ENCODE results near the gene JARID2. TPM values are rescaled to one million over a fixed set of nuclear protein-coding genes. Genes with fewer than 3 reads are reported as not detected.

The JARID2 gene
- total RNA-seq, 1 donor from 2014 or later = 17.9 TPM

DNA sequence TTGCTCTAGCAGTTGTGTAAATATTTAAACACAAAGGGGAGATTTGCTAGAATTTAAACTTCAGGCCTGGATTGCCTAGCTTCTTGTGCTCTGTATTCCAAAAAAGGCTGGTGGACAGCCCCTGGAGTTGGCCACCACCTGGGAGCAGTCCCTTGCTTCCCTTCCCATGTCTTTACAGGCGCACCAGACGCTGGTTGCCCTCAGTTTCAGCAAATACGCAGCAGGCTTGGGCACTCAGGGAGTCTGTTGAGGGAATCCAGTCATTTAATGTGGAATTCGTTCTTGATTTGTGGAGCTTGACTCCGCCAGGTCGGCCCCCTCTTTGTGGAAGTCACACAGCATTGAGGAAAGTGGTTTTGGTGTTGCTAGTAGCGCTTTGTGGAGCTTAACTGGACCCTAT lies 260.2 kb downstream of the JARID2 start:
- intact Hi-C loops (cut with DNase I) = loop anchor here (10.0 kb wide), 1 partner anchor 119 kb away; no protein-coding TSS in a partner anchor
- Histone ChIP-seq H3K27ac (no peak overlapping the region), H3K4me3 (no peak overlapping the region), H3K4me1 (peaks cover 32% of the 10 kb centered on the region), H3K36me3 (peaks cover 0 to 23% of the 10 kb centered on the region in 2 donors), H3K27me3 (no peaks in the 10 kb centered on the region), H3K9me3 (no peaks in the 10 kb centered on the region)
- no peak for TF ChIP-seq POLR2AphosphoS5 (IDR thresholded peaks at IDR 0.05; ENCODE audit: insufficient read depth in 1 of 2, low read depth in 1 of 2)
- TF ChIP-seq, protein P1, sequence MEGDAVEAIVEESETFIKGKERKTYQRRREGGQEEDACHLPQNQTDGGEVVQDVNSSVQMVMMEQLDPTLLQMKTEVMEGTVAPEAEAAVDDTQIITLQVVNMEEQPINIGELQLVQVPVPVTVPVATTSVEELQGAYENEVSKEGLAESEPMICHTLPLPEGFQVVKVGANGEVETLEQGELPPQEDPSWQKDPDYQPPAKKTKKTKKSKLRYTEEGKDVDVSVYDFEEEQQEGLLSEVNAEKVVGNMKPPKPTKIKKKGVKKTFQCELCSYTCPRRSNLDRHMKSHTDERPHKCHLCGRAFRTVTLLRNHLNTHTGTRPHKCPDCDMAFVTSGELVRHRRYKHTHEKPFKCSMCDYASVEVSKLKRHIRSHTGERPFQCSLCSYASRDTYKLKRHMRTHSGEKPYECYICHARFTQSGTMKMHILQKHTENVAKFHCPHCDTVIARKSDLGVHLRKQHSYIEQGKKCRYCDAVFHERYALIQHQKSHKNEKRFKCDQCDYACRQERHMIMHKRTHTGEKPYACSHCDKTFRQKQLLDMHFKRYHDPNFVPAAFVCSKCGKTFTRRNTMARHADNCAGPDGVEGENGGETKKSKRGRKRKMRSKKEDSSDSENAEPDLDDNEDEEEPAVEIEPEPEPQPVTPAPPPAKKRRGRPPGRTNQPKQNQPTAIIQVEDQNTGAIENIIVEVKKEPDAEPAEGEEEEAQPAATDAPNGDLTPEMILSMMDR (IDR thresholded peaks at IDR 0.05) = no peak
- TF ChIP-seq POLR2A (IDR thresholded peaks at IDR 0.05) = no peak
- DNase-seq (ENCODE audit: extremely low spot score in 2 of 2) = no peak

GRCh38 chr6:15507221-15507620 lies 261.4 kb downstream of the JARID2 start:
- no peak for DNase-seq (ENCODE audit: extremely low spot score in 2 of 2)
- Histone ChIP-seq H3K27ac (no peak overlapping the region), H3K36me3 (peaks cover 0 to 20% of the 10 kb centered on the region in 2 donors), H3K4me3 (no peak overlapping the region), H3K9me3 (no peaks in the 10 kb centered on the region), H3K27me3 (no peaks in the 10 kb centered on the region), H3K4me1 (peaks cover 25% of the 10 kb centered on the region)
- intact Hi-C loops (cut with DNase I) = loop anchor here (10.0 kb wide), 1 partner anchor 118 kb away; no protein-coding TSS in a partner anchor
- TF ChIP-seq, protein P1 (IDR thresholded peaks at IDR 0.05) = no peak
- no peak for TF ChIP-seq POLR2AphosphoS5 (IDR thresholded peaks at IDR 0.05; ENCODE audit: insufficient read depth in 1 of 2, low read depth in 1 of 2)
- TF ChIP-seq POLR2A (IDR thresholded peaks at IDR 0.05) = no peak

DNA sequence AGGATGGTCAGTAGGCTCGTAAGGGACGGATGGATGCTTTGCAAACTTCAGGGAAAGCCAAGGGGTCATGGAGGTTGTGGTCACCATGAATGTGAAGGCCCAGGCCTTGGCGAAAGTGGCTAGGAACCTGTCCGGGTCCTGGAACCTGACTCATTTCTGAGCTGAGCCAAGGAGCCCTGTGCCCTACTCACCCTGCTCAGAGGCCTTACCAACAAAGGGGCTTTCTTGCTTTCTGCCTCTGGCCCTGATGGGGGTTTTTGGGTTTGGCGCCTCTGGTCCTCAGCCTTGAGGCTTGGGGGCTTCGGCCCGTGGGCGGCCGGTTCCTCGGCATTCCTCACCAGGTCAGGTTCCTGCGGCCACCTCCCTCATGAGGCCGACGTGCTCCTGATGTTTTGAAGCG lies 261.9 kb downstream of the JARID2 start:
- peaks cover 0 to 25% of the 10 kb centered on the region in 2 donors for H3K36me3 ChIP-seq
- no peaks in the 10 kb centered on the region for H3K27me3 ChIP-seq
- H3K9me3 ChIP-seq = no peaks in the 10 kb centered on the region
- TF ChIP-seq, protein P1 (IDR thresholded peaks at IDR 0.05) = no peak
- TF ChIP-seq POLR2AphosphoS5 (IDR thresholded peaks at IDR 0.05; ENCODE audit: insufficient read depth in 1 of 2, low read depth in 1 of 2) (no peak), POLR2A (IDR thresholded peaks at IDR 0.05) (no peak)
- H3K4me1 ChIP-seq = peaks cover 25% of the 10 kb centered on the region
- no peak overlapping the region for H3K4me3 ChIP-seq
- no peak overlapping the region for H3K27ac ChIP-seq
- no peak for DNase-seq (ENCODE audit: extremely low spot score in 2 of 2)
- intact Hi-C loops (cut with DNase I) = loop anchor here (10.0 kb wide), 1 partner anchor 117 kb away; no protein-coding TSS in a partner anchor

GRCh38 chr6:15508441-15508871 lies 262.6 kb downstream of the JARID2 start:
- no peaks in the 10 kb centered on the region for H3K9me3 ChIP-seq
- intact Hi-C loops (cut with DNase I) = loop anchor here (10.0 kb wide), 1 partner anchor 116 kb away; no protein-coding TSS in a partner anchor
- peaks cover 0 to 32% of the 10 kb centered on the region in 2 donors for H3K36me3 ChIP-seq
- no peak overlapping the region for H3K27ac ChIP-seq
- TF ChIP-seq POLR2AphosphoS5 (IDR thresholded peaks at IDR 0.05; ENCODE audit: insufficient read depth in 1 of 2, low read depth in 1 of 2) = no peak
- no peak for TF ChIP-seq POLR2A (IDR thresholded peaks at IDR 0.05)
- TF ChIP-seq, protein P1 (IDR thresholded peaks at IDR 0.05) = no peak
- no peak for DNase-seq (ENCODE audit: extremely low spot score in 2 of 2)
- H3K4me1 ChIP-seq = peaks cover 25% of the 10 kb centered on the region
- no peak overlapping the region for H3K4me3 ChIP-seq
- H3K27me3 ChIP-seq = no peaks in the 10 kb centered on the region

- H3K4me3 ChIP-seq = no peak overlapping the region
- intact Hi-C loops (cut with DNase I) = loop anchor here (10.0 kb wide), 1 partner anchor 116 kb away; no protein-coding TSS in a partner anchor
- no peak for DNase-seq (ENCODE audit: extremely low spot score in 2 of 2)
Measured at GRCh38 chr6:15508931-15509330, 263.1 kb downstream of the JARID2 start.

More at GRCh38 chr6:15508931-15509330, 263.1 kb downstream of the JARID2 start:
- no peak for TF ChIP-seq POLR2A (IDR thresholded peaks at IDR 0.05)
- TF ChIP-seq, protein P1 (IDR thresholded peaks at IDR 0.05) = no peak
- no peak for TF ChIP-seq POLR2AphosphoS5 (IDR thresholded peaks at IDR 0.05; ENCODE audit: insufficient read depth in 1 of 2, low read depth in 1 of 2)
- Histone ChIP-seq H3K27me3 (no peaks in the 10 kb centered on the region), H3K4me1 (peaks cover 23% of the 10 kb centered on the region), H3K9me3 (no peaks in the 10 kb centered on the region), H3K36me3 (peaks cover 0 to 34% of the 10 kb centered on the region in 2 donors), H3K27ac (no peak overlapping the region)
